NCI-H1694 treated with DMSO at 0.1 percent for 48 hours (cell line): ENCODE data around the gene DOHH.
"Not testable (repeated sequence)": the region's sequence is repeated elsewhere in the genome, so short reads cannot be mapped to it uniquely, and the experiment has no call there.

Source experiments
- DNase-seq: peaks from one replicate; lab custom pipeline; 2025; lab: John Stamatoyannopoulos, UW

DOHH gene

GRCh38 chr19:3534375-3535234 lies 34.1 kb upstream of the DOHH start:
- DNase-seq, result no peak

- DNase-seq, result no peak
Measured at GRCh38 chr19:3533563-3534216, 33.2 kb upstream of the DOHH start.

GRCh38 chr19:3533033-3533432 lies 32.6 kb upstream of the DOHH start:
- DNase-seq, result no peak

GRCh38 chr19:3532154-3532786 lies 31.8 kb upstream of the DOHH start:
- DNase-seq, result no peak

- DNase-seq, result no peak
Measured at GRCh38 chr19:3531716-3532115, 31.2 kb upstream of the DOHH start.

GRCh38 chr19:3530389-3530788 lies 29.9 kb upstream of the DOHH start:
- no peak for DNase-seq

GRCh38 chr19:3529299-3529698 lies 28.8 kb upstream of the DOHH start:
- not testable (repeated sequence) for DNase-seq

GRCh38 chr19:3528539-3529211 lies 28.2 kb upstream of the DOHH start:
- no peak for DNase-seq

GRCh38 chr19:3528080-3528479 lies 27.6 kb upstream of the DOHH start:
- DNase-seq, result no peak

GRCh38 chr19:3527238-3527910 lies 26.9 kb upstream of the DOHH start:
- DNase-seq, result no peak

- no peak for DNase-seq
Measured at GRCh38 chr19:3526507-3527237, 26.2 kb upstream of the DOHH start.

GRCh38 chr19:3524904-3525451 lies 24.5 kb upstream of the DOHH start:
- no peak for DNase-seq

GRCh38 chr19:3524078-3524842 lies 23.8 kb upstream of the DOHH start:
- no peak for DNase-seq

GRCh38 chr19:3523361-3524077 lies 23.0 kb upstream of the DOHH start:
- no peak for DNase-seq

GRCh38 chr19:3522421-3523360 lies 22.2 kb upstream of the DOHH start:
- no peak for DNase-seq

- no peak for DNase-seq
Measured at GRCh38 chr19:3521104-3521445, 20.6 kb upstream of the DOHH start.

GRCh38 chr19:3520166-3521103 lies 20.0 kb upstream of the DOHH start:
- no peak for DNase-seq
